Measurements from ENCODE around the gene ASCL3. TPM values are rescaled to one million over a fixed set of nuclear protein-coding genes. Genes with fewer than 3 reads are reported as not detected.
"Not testable (repeated sequence)": the region's sequence is repeated elsewhere in the genome, so short reads cannot be mapped to it uniquely, and the experiment has no call there.

The ASCL3 gene
- total and polyA plus RNA-seq, 8 donors, result 1.8 TPM; not detected in 7

GRCh38 chr11:8907116-8907515 is 35.7 kb downstream of the ASCL3 start:
- H3K9me3 ChIP-seq, result no peaks in the 10 kb centered on the region
- 76 to 88% (median 80%) methylated on average over 1 of the region's 1 CpG for WGBS, 5 donors
- H3K36me3 ChIP-seq, result no peaks in the 10 kb centered on the region
- TF ChIP-seq POLR2A (IDR thresholded peaks at IDR 0.05) (no peak), POLR2AphosphoS5 (IDR thresholded peaks at IDR 0.05) (no peak), EP300 (IDR thresholded peaks at IDR 0.05) (no peak)
- TF ChIP-seq, protein P1, sequence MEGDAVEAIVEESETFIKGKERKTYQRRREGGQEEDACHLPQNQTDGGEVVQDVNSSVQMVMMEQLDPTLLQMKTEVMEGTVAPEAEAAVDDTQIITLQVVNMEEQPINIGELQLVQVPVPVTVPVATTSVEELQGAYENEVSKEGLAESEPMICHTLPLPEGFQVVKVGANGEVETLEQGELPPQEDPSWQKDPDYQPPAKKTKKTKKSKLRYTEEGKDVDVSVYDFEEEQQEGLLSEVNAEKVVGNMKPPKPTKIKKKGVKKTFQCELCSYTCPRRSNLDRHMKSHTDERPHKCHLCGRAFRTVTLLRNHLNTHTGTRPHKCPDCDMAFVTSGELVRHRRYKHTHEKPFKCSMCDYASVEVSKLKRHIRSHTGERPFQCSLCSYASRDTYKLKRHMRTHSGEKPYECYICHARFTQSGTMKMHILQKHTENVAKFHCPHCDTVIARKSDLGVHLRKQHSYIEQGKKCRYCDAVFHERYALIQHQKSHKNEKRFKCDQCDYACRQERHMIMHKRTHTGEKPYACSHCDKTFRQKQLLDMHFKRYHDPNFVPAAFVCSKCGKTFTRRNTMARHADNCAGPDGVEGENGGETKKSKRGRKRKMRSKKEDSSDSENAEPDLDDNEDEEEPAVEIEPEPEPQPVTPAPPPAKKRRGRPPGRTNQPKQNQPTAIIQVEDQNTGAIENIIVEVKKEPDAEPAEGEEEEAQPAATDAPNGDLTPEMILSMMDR (IDR thresholded peaks at IDR 0.05), result no peak
- DNase-seq, result no peak
- H3K27ac ChIP-seq, result no peak overlapping the region
- no peak overlapping the region for H3K4me3 ChIP-seq
- no peaks in the 10 kb centered on the region for H3K27me3 ChIP-seq
- peaks cover 8 to 20% (median 17%) of the 10 kb centered on the region in 4 donors for H3K4me1 ChIP-seq
- intact Hi-C loops (cut with DNase I; ENCODE audit: low total_unique reads), result no loop called here

GRCh38 chr11:8905528-8906165 is 37.2 kb downstream of the ASCL3 start:
- Histone ChIP-seq H3K27me3 (no peaks in the 10 kb centered on the region), H3K36me3 (no peaks in the 10 kb centered on the region), H3K9me3 (no peaks in the 10 kb centered on the region), H3K4me1 (peaks cover 8 to 12% (median 9%) of the 10 kb centered on the region in 4 donors), H3K4me3 (no peak overlapping the region), H3K27ac (no peak overlapping the region)
- TF ChIP-seq EP300 (IDR thresholded peaks at IDR 0.05), result no peak
- WGBS, 5 donors, result 66 to 90% (median 80%) methylated on average over 5 of the region's 5 CpGs
- intact Hi-C loops (cut with DNase I; ENCODE audit: low total_unique reads), result no loop called here
- DNase-seq, result no peak

GRCh38 chr11:8899119-8899753 is 43.6 kb downstream of the ASCL3 start:
- intact Hi-C loops (cut with DNase I; ENCODE audit: low total_unique reads), result no loop called here
- TF ChIP-seq, protein P1 (IDR thresholded peaks at IDR 0.05), result no peak
- TF ChIP-seq EP300 (IDR thresholded peaks at IDR 0.05) (no peak), POLR2A (IDR thresholded peaks at IDR 0.05) (no peak), POLR2AphosphoS5 (IDR thresholded peaks at IDR 0.05) (no peak)
- Histone ChIP-seq H3K4me1 (no peaks in the 10 kb centered on the region), H3K27me3 (no peaks in the 10 kb centered on the region), H3K36me3 (no peaks in the 10 kb centered on the region), H3K27ac (no peak overlapping the region), H3K4me3 (no peak overlapping the region), H3K9me3 (peaks cover 0 to 31% (median 12%) of the 10 kb centered on the region in 4 donors)
- no peak for DNase-seq

GRCh38 chr11:8891185-8891584 is 51.6 kb downstream of the ASCL3 start:
- 87 to 96% (median 95%) methylated on average over 2 of the region's 2 CpGs for WGBS, 5 donors
- DNase-seq; H3K4me1 ChIP-seq; H3K27me3 ChIP-seq; intact Hi-C loops (cut with DNase I; ENCODE audit: low total_unique reads); H3K27ac ChIP-seq; H3K4me3 ChIP-seq; H3K36me3 ChIP-seq; H3K9me3 ChIP-seq: not testable (repeated sequence)

Small RNA genes lying within 50 kb of the gene (small RNA-seq; reads per million reads assigned to genes)
- 0 reads per million in 4 donors for gene RF00019

Other genes starting within 250 kb of the ASCL3 start
- 10 to 100 TPM in 3 of 5 donors, under 1 TPM in 1, not detected in 1; 0.89 to 21.1 (median 17.9) TPM for gene AKIP1, start 31.8 kb downstream of the ASCL3 start, total RNA-seq
- gene AKIP1, start 31.8 kb downstream of the ASCL3 start, polyA plus RNA-seq, result 10 to 100 TPM; 16.8 to 26.8 (median 23.4) TPM
- not detected for gene C11orf16, start 10.1 kb downstream of the ASCL3 start, total RNA-seq
- gene C11orf16, start 10.1 kb downstream of the ASCL3 start, polyA plus RNA-seq, result not detected
- gene TMEM9B, start 21.4 kb upstream of the ASCL3 start, total RNA-seq, result 10 to 100 TPM in 3 of 5 donors, 1 to 10 TPM in 1, under 1 TPM in 1; 0.58 to 74.4 (median 30.7) TPM
- gene TMEM9B, start 21.4 kb upstream of the ASCL3 start, polyA plus RNA-seq, result 10 to 100 TPM; 24.3 to 33.9 (median 31.0) TPM
- gene NRIP3, start 61.0 kb upstream of the ASCL3 start, total RNA-seq, result 1 to 10 TPM in 3 of 5 donors, not detected in 2; 1.8 to 3.9 (median 2.2) TPM
- gene NRIP3, start 61.0 kb upstream of the ASCL3 start, polyA plus RNA-seq, result 1 to 10 TPM in 1 of 3 donors, under 1 TPM in 2; 0.33 to 1.5 (median 0.81) TPM
- 10 to 100 TPM in 4 of 5 donors, 1 to 10 TPM in 1; 1.7 to 29.8 (median 26.6) TPM for gene SCUBE2, start 148.6 kb upstream of the ASCL3 start, total RNA-seq
- gene SCUBE2, start 148.6 kb upstream of the ASCL3 start, polyA plus RNA-seq, result 10 to 100 TPM; 10.6 to 37.1 (median 14.7) TPM